ENCODE results near the gene ENOX1.

DNA sequence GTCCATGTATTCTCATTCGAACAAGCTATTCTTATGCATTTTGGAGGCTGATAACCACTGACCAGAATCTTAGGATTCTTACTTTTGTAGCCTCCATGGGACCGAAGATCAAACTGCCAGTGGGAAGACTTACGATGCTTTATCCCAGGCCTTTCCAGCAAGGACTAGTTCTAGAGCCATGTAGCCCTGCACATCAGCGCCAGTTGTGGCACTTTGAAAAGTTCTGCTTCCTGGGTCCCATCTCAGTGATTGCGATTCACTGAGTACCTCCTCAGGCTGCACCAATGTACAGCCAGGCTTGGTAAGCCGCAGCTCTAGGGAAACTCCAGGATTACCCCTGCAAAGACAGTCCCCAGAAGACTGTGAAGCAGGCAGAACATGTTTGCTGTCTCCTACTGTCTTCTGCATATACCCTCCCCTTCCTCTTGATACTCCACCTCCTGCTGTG lies 18.9 kb upstream of the ENOX1 start:
- TF ChIP-seq POLR2A (IDR thresholded peaks at IDR 0.05) = no peak
- TF ChIP-seq, protein P1, sequence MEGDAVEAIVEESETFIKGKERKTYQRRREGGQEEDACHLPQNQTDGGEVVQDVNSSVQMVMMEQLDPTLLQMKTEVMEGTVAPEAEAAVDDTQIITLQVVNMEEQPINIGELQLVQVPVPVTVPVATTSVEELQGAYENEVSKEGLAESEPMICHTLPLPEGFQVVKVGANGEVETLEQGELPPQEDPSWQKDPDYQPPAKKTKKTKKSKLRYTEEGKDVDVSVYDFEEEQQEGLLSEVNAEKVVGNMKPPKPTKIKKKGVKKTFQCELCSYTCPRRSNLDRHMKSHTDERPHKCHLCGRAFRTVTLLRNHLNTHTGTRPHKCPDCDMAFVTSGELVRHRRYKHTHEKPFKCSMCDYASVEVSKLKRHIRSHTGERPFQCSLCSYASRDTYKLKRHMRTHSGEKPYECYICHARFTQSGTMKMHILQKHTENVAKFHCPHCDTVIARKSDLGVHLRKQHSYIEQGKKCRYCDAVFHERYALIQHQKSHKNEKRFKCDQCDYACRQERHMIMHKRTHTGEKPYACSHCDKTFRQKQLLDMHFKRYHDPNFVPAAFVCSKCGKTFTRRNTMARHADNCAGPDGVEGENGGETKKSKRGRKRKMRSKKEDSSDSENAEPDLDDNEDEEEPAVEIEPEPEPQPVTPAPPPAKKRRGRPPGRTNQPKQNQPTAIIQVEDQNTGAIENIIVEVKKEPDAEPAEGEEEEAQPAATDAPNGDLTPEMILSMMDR (IDR thresholded peaks at IDR 0.05) = no peak
